ENCODE results near the gene EHBP1.
A peak's percentile ranks its signal among the peaks of the same experiment; 100 is the strongest.

Gene EHBP1

DNA sequence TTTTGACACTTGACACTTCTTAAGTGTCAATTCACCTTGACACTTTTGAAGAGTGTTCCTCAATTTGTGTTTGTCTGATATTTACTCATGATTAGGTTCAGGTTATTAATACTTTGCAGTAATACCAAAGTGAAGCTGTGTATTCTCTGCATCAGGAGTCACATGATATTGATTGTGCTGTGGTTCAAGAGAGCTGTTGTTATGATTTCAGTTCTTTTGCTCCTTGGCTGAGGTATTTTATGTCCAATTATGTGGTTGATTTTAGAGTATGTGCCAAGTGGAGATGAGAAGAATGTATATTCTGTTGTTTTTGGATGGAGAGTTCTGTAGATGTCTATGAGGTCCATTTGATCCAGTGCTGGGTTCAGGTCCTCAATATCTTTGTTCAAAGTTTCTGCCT lies 17.2 kb downstream of the EHBP1 start:
- Histone ChIP-seq H2BK120ac (ENCODE audit: low read depth, low read length) (no peak overlapping the region), H2BK12ac (ENCODE audit: low read length) (no peak overlapping the region), H3K23ac (ENCODE audit: low read depth, low read length, poor library complexity) (no peak overlapping the region), H2AFZ (ENCODE audit: low read length) (no peak overlapping the region), H3K14ac (ENCODE audit: low read length) (no peak overlapping the region), H3K9ac (ENCODE audit: low read depth, low read length, poor library complexity) (no peak overlapping the region), H3K4me2 (ENCODE audit: insufficient read depth, low read length, poor library complexity, severe bottlenecking) (no peak overlapping the region), H3K27me3 (ENCODE audit: control insufficient read depth in 3 of 3, insufficient read depth in 3 of 3, low read depth in 1 of 3, low read length in 3 of 3) (no peaks in the 10 kb centered on the region), H3K9me3 (replicated peaks in 1 of 2; ENCODE audit: control insufficient read depth in 2 of 2, insufficient read depth in 1 of 2, low read depth in 1 of 2, low read length in 2 of 2) (peaks cover 0 to 20% of the 10 kb centered on the region in 2 donors), H4K91ac (ENCODE audit: low read depth, low read length, poor library complexity) (no peak overlapping the region), H4K8ac (ENCODE audit: low read depth, low read length) (no peak overlapping the region), H3K4me1 (ENCODE audit: control insufficient read depth in 2 of 2, insufficient read depth in 1 of 2, low read depth in 1 of 2, low read length in 2 of 2) (peaks cover 0 to 11% of the 10 kb centered on the region in 2 donors), H3K27ac (replicated peaks; ENCODE audit: low read length) (no peak overlapping the region), H2BK5ac (ENCODE audit: low read length) (no peak overlapping the region), H3K79me1 (ENCODE audit: low read depth, low read length) (peaks cover 9% of the 10 kb centered on the region), H2BK15ac (ENCODE audit: low read length) (no peak overlapping the region), H3K4me3 (ENCODE audit: low read length in 2 of 2) (no peak overlapping the region), H3K18ac (ENCODE audit: low read length) (no peak overlapping the region), H3K36me3 (replicated peaks in 1 of 2; ENCODE audit: control insufficient read depth in 2 of 2, insufficient read depth in 2 of 2, low read length in 2 of 2) (no peaks in the 10 kb centered on the region), H2AK5ac (ENCODE audit: low read depth, low read length) (no peak overlapping the region), H3K4ac (ENCODE audit: low read length) (no peak overlapping the region)
- no peak for DNase-seq (ENCODE audit: low spot score)

DNA sequence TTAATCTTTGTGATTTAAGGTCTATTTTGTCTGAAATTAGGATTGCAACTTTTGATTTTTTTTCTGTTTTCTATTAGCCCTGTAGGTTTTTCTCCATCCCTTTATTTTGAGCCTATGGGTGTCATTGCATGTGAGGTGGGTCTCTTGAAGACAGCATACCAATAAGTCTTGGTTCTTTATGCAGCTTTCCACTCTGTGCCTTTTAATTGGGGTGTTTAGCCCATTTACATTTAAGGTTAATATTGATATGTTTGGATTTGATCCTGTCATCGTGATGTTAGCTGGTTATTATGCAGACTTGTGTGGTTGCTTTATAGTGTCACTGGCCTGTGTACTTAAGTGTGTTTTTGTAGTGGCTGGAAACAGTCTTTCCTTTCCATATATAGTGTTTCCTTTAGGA lies 17.7 kb downstream of the EHBP1 start:
- Histone ChIP-seq H4K8ac (ENCODE audit: low read depth, low read length) (no peak overlapping the region), H4K91ac (ENCODE audit: low read depth, low read length, poor library complexity) (no peak overlapping the region), H2BK12ac (ENCODE audit: low read length) (no peak overlapping the region), H3K14ac (ENCODE audit: low read length) (no peak overlapping the region), H3K79me1 (ENCODE audit: low read depth, low read length) (peaks cover 9% of the 10 kb centered on the region), H3K4me2 (ENCODE audit: insufficient read depth, low read length, poor library complexity, severe bottlenecking) (no peak overlapping the region), H3K18ac (ENCODE audit: low read length) (no peak overlapping the region), H2BK15ac (ENCODE audit: low read length) (no peak overlapping the region), H2AFZ (ENCODE audit: low read length) (no peak overlapping the region), H3K27me3 (ENCODE audit: control insufficient read depth in 3 of 3, insufficient read depth in 3 of 3, low read depth in 1 of 3, low read length in 3 of 3) (no peaks in the 10 kb centered on the region), H3K23ac (ENCODE audit: low read depth, low read length, poor library complexity) (no peak overlapping the region), H3K4me1 (ENCODE audit: control insufficient read depth in 2 of 2, insufficient read depth in 1 of 2, low read depth in 1 of 2, low read length in 2 of 2) (peaks cover 0 to 11% of the 10 kb centered on the region in 2 donors), H3K27ac (replicated peaks; ENCODE audit: low read length) (no peak overlapping the region), H3K4ac (ENCODE audit: low read length) (no peak overlapping the region), H3K4me3 (ENCODE audit: low read length in 2 of 2) (no peak overlapping the region), H3K9ac (ENCODE audit: low read depth, low read length, poor library complexity) (no peak overlapping the region), H2AK5ac (ENCODE audit: low read depth, low read length) (no peak overlapping the region), H2BK120ac (ENCODE audit: low read depth, low read length) (no peak overlapping the region), H3K36me3 (replicated peaks in 1 of 2; ENCODE audit: control insufficient read depth in 2 of 2, insufficient read depth in 2 of 2, low read length in 2 of 2) (no peaks in the 10 kb centered on the region), H2BK5ac (ENCODE audit: low read length) (no peak overlapping the region), H3K9me3 (replicated peaks in 1 of 2; ENCODE audit: control insufficient read depth in 2 of 2, insufficient read depth in 1 of 2, low read depth in 1 of 2, low read length in 2 of 2) (peaks cover 0 to 20% of the 10 kb centered on the region in 2 donors)
- WGBS, 2 donors (ENCODE audit: extremely low coverage in 2 of 2, insufficient read length in 2 of 2, insufficient replicate concordance in 1 of 2), result no CpG with 5 or more reads among the region's 1 CpG
- no peak for DNase-seq (ENCODE audit: low spot score)

DNA sequence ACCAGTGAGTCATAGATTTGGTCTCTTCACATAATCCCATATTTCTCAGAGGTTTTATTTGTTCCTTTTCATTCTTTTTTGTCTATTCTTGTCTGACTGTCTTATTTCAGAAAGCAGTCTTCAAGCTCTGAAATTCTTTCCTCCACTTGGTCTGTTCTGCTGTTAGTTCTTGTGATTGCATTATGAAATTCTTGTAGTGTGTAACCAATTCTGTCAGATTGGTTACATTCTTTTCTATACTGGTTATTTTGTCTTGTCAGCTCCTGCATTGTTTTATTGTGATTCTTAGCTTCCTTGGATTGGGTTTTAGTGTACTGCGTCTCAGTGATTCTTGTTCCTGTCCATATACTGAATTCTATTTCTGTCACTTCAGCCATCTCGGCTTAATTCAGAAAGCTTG lies 18.6 kb downstream of the EHBP1 start:
- Histone ChIP-seq H3K4me3 (ENCODE audit: low read length in 2 of 2) (no peak overlapping the region), H3K23ac (ENCODE audit: low read depth, low read length, poor library complexity) (no peak overlapping the region), H3K9ac (ENCODE audit: low read depth, low read length, poor library complexity) (no peak overlapping the region), H3K18ac (ENCODE audit: low read length) (no peak overlapping the region), H2BK120ac (ENCODE audit: low read depth, low read length) (no peak overlapping the region), H2BK15ac (ENCODE audit: low read length) (no peak overlapping the region), H3K27ac (replicated peaks; ENCODE audit: low read length) (no peak overlapping the region), H3K14ac (ENCODE audit: low read length) (no peak overlapping the region), H4K91ac (ENCODE audit: low read depth, low read length, poor library complexity) (no peak overlapping the region), H3K36me3 (replicated peaks in 1 of 2; ENCODE audit: control insufficient read depth in 2 of 2, insufficient read depth in 2 of 2, low read length in 2 of 2) (no peaks in the 10 kb centered on the region), H3K4me1 (ENCODE audit: control insufficient read depth in 2 of 2, insufficient read depth in 1 of 2, low read depth in 1 of 2, low read length in 2 of 2) (peaks cover 0 to 11% of the 10 kb centered on the region in 2 donors), H2BK5ac (ENCODE audit: low read length) (no peak overlapping the region), H3K27me3 (ENCODE audit: control insufficient read depth in 3 of 3, insufficient read depth in 3 of 3, low read depth in 1 of 3, low read length in 3 of 3) (no peaks in the 10 kb centered on the region), H3K9me3 (replicated peaks in 1 of 2; ENCODE audit: control insufficient read depth in 2 of 2, insufficient read depth in 1 of 2, low read depth in 1 of 2, low read length in 2 of 2) (peaks cover 0 to 20% of the 10 kb centered on the region in 2 donors), H2AK5ac (ENCODE audit: low read depth, low read length) (no peak overlapping the region), H3K79me1 (ENCODE audit: low read depth, low read length) (peaks cover 9% of the 10 kb centered on the region), H2BK12ac (ENCODE audit: low read length) (no peak overlapping the region), H4K8ac (ENCODE audit: low read depth, low read length) (no peak overlapping the region), H2AFZ (ENCODE audit: low read length) (no peak overlapping the region), H3K4me2 (ENCODE audit: insufficient read depth, low read length, poor library complexity, severe bottlenecking) (no peak overlapping the region), H3K4ac (ENCODE audit: low read length) (no peak overlapping the region)
- WGBS, 2 donors (ENCODE audit: extremely low coverage in 2 of 2, insufficient read length in 2 of 2, insufficient replicate concordance in 1 of 2), result no CpG with 5 or more reads among the region's 2 CpGs
- DNase-seq (ENCODE audit: low spot score), result no peak

DNA sequence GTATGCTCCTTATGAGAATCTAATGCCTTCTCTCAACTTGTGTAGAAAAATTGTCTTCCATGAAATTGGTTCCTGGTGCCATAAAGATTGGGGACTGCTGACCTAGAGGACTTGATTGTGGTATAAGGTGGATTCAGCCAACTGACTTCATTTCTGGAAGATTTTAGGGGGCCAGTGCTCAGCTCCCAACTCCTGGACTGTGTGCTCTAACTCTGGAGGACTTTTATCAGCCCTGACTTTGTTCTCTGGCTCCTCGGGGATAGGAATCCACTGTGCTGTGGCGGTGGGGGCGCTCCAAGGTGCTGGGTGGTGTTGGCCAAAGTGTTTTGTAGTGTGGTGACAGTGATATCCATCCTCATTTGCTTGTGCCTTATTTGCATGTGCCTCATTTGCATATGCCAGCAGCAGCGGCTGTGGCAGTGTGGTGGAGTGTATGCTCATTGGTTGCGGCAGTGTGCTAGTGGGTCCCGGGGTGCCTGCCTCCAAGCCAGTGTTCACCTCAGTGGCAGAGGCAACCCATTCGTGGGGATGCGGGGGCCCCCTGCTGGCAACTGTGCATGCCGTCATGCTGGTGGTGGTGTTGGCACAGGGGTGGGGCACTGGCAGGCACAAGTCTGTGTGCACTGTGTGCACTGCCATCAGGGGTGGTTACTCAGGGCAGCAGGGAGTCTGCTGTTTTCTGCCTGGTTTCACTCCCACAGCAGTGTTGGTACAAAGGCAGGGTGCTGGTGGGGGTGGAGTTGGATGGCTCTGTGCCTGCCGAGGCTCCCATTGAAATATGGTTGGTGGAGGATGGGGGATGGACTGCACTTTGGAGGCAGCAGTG lies 19.6 kb downstream of the EHBP1 start:
- H3K18ac ChIP-seq (ENCODE audit: low read length), result peak overlapping the region; percentile 70
- H2BK15ac ChIP-seq (ENCODE audit: low read length), result peak overlapping the region; percentile 39
- H3K27me3 ChIP-seq (ENCODE audit: control insufficient read depth in 3 of 3, insufficient read depth in 3 of 3, low read depth in 1 of 3, low read length in 3 of 3), result no peaks in the 10 kb centered on the region
- H3K4ac ChIP-seq (ENCODE audit: low read length), result no peak overlapping the region
- peak overlapping the region; percentile 89 for H2BK12ac ChIP-seq (ENCODE audit: low read length)
- H3K27ac ChIP-seq (replicated peaks; ENCODE audit: low read length), result no peak overlapping the region
- no peak overlapping the region for H2AK5ac ChIP-seq (ENCODE audit: low read depth, low read length)
- H3K36me3 ChIP-seq (replicated peaks in 1 of 2; ENCODE audit: control insufficient read depth in 2 of 2, insufficient read depth in 2 of 2, low read length in 2 of 2), result no peaks in the 10 kb centered on the region
- no peak overlapping the region for H3K14ac ChIP-seq (ENCODE audit: low read length)
- peaks cover 9% of the 10 kb centered on the region for H3K79me1 ChIP-seq (ENCODE audit: low read depth, low read length)
- no peak overlapping the region for H3K4me3 ChIP-seq (ENCODE audit: low read length in 2 of 2)
- no peak overlapping the region for H4K8ac ChIP-seq (ENCODE audit: low read depth, low read length)
- H3K9ac ChIP-seq (ENCODE audit: low read depth, low read length, poor library complexity), result no peak overlapping the region
- H3K23ac ChIP-seq (ENCODE audit: low read depth, low read length, poor library complexity), result peak overlapping the region; percentile 75
- no CpG with 5 or more reads among the region's 10 CpGs for WGBS, 2 donors (ENCODE audit: extremely low coverage in 2 of 2, insufficient read length in 2 of 2, insufficient replicate concordance in 1 of 2)
- H3K9me3 ChIP-seq (replicated peaks in 1 of 2; ENCODE audit: control insufficient read depth in 2 of 2, insufficient read depth in 1 of 2, low read depth in 1 of 2, low read length in 2 of 2), result peaks cover 0 to 20% of the 10 kb centered on the region in 2 donors
- DNase-seq (ENCODE audit: low spot score), result no peak
- H3K4me2 ChIP-seq (ENCODE audit: insufficient read depth, low read length, poor library complexity, severe bottlenecking), result no peak overlapping the region
- H3K4me1 ChIP-seq (ENCODE audit: control insufficient read depth in 2 of 2, insufficient read depth in 1 of 2, low read depth in 1 of 2, low read length in 2 of 2), result peaks cover 0 to 11% of the 10 kb centered on the region in 2 donors
- H4K91ac ChIP-seq (ENCODE audit: low read depth, low read length, poor library complexity), result no peak overlapping the region
- no peak overlapping the region for H2BK120ac ChIP-seq (ENCODE audit: low read depth, low read length)
- H2AFZ ChIP-seq (ENCODE audit: low read length), result no peak overlapping the region
- no peak overlapping the region for H2BK5ac ChIP-seq (ENCODE audit: low read length)
